Fibroblast of gingiva (primary cell): ENCODE measurements around the gene ZNF562.
A peak's percentile ranks its signal among the peaks of the same experiment; 100 is the strongest.

Source experiments
- DNase-seq: peaks from one replicate; pipeline ENCODE4 v3.0.0-alpha.2; 2011; ENCODE audit warnings: low read depth

ZNF562 gene

DNA sequence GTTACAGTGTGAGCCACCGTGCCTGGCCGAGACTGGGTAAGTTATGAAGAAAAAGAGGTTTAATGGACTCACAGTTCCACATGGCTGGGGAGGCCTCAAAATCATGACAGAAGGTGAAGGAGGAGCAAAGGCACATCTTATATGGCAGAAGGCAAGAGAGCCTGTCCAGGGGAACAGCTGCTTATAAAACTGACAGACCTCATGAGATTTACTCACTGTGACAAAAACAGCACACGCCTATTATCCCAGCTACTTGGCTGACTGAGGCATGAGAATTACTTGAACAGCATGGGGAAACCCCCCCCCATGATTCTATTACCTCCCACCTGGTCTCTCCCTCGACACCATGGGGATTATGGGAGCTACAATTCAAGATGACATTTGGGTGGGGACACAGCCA is 30.4 kb downstream of the ZNF562 start:
- no peak for DNase-seq

DNA sequence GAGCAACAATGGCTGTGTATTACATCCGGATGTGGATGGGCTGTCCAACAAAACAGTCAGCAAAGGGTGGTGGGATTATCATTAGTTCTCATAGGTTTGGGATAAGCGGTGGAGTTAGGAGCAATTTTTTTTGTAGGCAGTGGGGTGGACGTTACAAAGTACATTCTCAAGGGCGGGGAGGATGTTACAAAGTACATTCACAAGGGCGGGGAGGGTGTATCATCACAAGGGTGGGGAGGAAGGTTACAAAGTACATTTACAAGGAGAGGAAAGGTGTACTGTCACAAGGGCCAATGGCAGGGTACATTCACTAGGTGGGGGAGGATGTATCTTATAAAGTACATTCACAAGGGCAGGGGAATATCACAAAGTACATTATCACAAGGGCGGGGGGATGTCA is 33.1 kb downstream of the ZNF562 start:
- no peak for DNase-seq

DNA sequence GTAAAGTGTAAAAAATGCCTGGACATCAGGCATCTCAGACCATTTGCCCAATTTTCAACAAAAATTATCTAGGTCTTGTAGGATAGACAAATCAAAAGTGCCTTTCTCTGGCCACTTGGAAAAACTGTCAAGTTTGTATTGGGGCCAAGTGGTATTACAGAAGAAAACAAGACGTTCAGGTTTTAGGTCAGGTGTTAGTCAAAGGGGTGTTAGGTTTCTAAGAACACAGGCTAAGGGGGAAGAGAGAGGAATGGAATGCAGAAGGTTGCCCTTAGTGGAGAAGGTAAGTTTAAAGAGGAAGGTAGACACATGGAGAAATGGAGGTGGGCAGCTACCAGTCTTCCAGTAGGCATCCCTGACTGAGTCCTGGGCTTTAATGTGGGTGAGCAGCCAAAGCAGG is 33.9 kb downstream of the ZNF562 start:
- no peak for DNase-seq

DNA sequence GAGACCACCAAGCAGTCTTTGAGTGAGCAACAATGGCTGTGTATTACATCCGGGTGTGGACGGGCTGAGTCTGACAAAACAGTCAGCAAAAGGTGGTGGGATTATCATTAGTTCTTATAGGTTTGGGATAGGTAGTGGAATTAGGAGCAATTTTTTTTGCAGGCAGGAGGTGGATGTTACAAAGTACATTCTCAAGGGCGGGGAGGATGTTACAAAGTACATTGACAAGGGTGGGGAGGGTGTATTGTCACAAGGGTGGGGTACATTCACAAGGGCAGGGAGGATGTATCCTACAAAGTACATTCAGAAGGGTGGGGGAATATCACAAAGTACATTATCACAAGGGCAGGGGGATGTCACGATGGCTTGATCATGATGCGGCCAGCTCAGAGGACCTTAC is 38.9 kb downstream of the ZNF562 start:
- DNase-seq = no peak

DNA sequence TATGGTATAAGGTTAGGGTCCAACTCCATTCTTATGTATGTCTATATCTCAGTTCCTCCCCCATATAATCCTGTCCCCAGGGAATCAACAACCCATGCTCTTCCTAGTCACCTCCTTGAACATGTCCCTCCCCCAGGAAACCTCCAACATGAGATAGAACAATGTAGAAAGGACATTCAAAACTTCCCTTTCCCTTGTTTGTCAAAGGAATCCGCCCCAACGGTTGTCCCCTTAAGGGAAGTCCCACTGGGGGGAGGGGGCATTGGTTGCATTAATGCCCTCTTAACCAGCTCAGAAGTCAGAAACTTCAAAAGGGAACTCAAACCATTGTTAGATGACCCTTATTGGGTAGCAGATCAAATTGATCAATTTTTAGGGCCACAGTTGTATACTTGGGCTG is 47.0 kb downstream of the ZNF562 start:
- DNase-seq = no peak

DNA sequence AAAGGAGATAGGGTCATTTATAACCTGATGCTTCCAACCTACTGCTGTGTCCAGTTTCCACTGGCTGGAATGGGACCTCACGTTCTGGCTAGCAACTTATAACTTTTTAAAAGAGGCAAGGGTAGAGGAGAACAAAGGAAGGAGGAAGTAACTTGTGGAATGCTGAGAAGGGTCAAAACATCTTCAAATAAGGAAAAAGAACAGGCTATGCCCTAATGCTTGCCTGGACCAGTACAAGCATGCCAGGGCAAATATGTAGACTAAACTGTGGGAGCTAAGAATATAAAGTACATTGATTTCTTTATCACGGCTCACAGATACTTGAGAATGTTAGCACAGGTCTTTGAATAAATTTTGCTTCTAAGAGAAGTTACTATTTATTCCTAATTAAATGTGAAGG is 52.4 kb downstream of the ZNF562 start:
- no peak for DNase-seq

DNA sequence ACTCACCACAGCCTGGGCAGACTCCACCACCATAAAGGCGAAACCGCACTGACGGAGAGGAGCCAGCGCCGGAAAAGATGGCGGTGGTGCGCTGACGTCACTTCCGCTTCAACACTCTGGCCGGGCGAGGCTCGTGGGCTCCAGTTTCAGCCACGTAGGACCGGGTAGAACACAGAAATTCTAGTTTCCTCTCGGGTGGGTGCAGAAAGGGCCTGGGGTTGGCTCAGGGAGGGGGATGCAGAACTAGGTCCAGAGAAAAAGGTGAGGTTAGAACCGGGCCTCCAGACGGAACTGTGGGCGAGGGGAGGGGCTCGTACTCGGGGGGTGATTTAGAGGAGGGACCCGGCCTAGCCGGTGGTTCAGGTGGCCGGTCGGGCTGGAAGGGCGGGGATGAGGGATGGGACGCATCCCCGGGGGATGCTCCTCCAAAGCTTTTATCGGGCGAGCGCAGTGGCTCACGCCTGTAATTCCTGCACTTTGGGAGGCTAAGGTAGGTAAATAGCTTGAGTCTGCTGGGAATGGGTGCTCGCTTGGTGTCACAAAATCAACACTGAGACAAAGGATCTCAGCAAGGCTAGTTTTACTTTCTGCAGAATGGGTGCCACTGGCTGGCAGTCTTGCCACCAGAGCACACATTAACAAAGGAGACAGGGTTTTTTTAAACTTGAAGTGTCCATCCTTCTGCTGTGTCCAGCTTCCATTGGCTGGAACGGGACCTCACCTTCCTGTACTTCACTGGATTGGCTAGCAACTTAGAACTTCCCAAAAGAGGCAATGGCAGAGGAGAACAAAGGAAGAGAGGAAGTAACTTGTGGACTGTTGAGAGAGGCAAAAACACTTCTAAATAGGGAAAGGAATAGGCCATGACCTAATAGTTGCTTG is 53.5 kb downstream of the ZNF562 start, which contains the start of gene ZNF561:
TSS of gene ZNF561 (minus strand) at position 77 of the 882 bp plus-strand sequence. CDS start 1,776 bp downstream, outside the sequence.
- peak; percentile 87 for DNase-seq

DNA sequence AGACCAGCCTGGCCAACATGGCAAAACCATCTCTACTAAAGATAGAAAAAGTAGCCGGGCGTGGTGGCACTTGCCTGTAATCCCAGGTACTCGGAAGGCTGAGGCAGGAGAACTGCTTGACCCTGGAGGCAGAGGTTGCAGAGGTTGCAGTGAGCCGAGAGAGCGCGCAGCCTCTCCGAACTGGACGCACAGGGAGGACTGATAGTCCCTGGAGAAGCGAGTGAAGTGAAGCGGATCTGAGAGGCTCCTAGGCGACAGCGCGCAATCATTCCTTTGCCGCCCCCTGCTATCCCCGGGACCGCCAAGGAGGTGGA is 54.1 kb downstream of the ZNF562 start:
- no peak for DNase-seq

DNA sequence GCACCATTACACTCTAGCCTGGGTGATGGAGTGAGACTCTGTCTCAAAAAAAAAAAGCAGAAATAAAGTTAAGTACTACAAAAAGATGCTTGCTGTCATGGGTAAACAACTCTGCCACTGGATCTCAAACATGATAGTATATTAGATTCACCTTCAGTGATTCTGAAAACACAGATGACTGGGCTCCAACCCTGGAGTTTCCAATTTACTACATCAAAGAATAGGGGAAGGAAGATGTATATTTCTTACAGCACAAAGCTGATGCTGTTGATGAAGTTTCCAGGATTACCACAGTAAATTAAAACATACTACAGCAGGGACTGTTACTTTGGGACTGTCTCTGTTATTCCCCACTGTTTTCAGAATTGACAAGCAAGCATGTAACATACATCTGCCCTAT is 59.1 kb downstream of the ZNF562 start:
- no peak for DNase-seq

DNA sequence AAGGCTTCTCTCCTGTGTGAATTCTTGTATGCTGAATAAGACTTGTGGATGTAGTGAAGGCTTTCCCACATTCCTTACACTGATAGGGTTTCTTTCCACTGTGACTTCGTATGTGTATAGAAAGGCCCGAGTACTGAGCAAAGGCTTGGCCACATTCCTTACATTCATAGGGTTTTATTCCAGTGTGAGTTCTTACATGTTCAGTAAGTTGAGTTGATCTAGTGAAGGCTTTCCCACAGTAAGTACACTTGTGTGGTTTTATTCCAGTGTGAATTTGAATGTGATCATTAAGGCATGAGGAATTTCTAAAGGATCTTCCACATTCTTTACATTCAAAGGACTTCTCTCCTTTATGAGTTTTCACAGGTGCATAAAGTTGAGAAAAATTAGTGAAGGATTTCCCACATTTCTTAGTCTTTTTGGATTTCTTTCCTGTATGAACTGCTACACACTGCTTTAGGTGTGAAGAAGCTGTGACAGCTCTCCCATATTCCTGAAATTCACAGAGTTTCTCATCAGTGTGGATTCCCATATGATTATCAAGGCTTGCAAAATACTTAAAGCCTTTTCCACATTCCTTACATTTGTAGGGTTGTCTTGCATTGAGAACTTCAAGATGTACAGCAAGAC is 64.3 kb downstream of the ZNF562 start:
- DNase-seq = no peak

DNA sequence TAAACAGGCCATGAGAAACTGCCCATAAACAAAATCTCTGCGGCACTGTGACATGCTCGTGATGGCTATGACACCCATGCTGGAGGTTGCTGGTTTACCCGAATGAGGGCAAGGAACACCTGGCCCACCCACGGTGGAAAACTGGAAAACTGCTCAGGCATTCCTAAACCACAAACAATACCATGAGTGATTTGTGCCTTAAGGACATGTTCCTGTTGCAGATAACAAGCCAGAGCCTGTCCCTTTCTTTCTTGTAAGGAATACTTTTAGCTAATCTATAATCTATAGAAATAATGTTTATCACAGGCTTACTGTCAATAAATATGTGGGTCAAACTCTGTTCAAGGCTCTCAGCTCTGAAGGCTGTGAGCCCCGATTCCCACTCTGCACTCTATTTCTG is 66.0 kb downstream of the ZNF562 start:
- DNase-seq = no peak

DNA sequence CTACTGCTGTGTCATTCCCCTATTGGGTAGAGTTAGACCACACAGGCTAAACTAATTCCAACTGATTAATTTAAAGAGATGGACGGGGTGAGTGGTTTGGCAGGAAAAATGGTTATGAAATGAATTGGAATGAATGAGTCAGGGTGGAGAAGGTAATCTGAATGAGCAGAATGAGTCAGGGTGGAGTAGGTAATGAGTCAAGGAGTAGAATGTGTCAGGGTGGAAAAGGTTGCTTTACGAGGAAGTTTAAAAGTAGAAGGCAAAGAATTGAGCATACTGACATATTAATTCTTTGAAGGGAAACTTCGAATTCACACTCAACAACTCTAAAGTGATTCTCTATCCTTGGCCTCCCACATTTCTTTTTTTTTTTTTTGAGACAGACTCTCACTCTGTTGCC is 77.9 kb downstream of the ZNF562 start:
- DNase-seq = peak; percentile 62
